BJ (cell line): ENCODE measurements around the gene BAIAP2. TPM values are rescaled to one million over a fixed set of nuclear protein-coding genes. Genes with fewer than 3 reads are reported as not detected.

Experiments
- CTCF ChIA-PET: fragments of 350-600 bp; formaldehyde crosslinking; extraction: SDS; loops from one replicate; lab custom pipeline; 2021; ENCODE audit warnings: antibody characterized with exemption, inconsistent platforms; lab: Yijun Ruan, JAX
- POLR2A ChIA-PET: fragments of 300-600 bp; sonication (Branson Sonifier 250); formaldehyde crosslinking; extraction: SDS; loops from one replicate; lab custom pipeline; 2021; ENCODE audit warnings: antibody characterized with exemption; lab: Charles Lee
- DNase-seq: peaks from one replicate; pipeline ENCODE4 v3.0.0-alpha.2; 2011; ENCODE audit warnings: low read depth
- H3K27me3 ChIP-seq: 2 replicates; pipeline ENCODE4 v1.6.0; 2011; ENCODE audit warnings: low read length; ENCODE audit not compliant: control insufficient read depth, insufficient read depth
- H3K36me3 ChIP-seq: 2 replicates; pipeline ENCODE4 v1.5.1; 2011; ENCODE audit warnings: low read length; ENCODE audit not compliant: control insufficient read depth, insufficient read depth
- H3K4me3 ChIP-seq: 2 replicates; pipeline ENCODE4 v1.5.1; 2011; ENCODE audit warnings: low read depth, mild to moderate bottlenecking, control low read depth, low read length
- CTCF ChIP-seq: IDR thresholded peaks from 2 replicates; pipeline ENCODE4 v1.5.1; 2011; ENCODE audit warnings: low read depth, mild to moderate bottlenecking, control low read depth, inconsistent platforms, low read length, moderate library complexity; ENCODE audit not compliant: insufficient read depth
- polyA plus RNA-seq: library from polyadenylated mRNA; depleted of rRNA; stranded (reverse); fragments of >200 nt; gene quantifications from 2 replicates; pipeline ENCODE4 v1.2.3, GENCODE V29; 2011

Gene BAIAP2
- polyA plus RNA-seq, 1 experiment = 12.1 TPM

GRCh38 chr17:81091154-81091553, 56.2 kb downstream of the BAIAP2 start:
- no peak for TF ChIP-seq CTCF
- Histone ChIP-seq H3K4me3 (no peak overlapping the region), H3K27me3 (no peaks in the 10 kb centered on the region), H3K36me3 (peaks cover 3% of the 10 kb centered on the region; the same call in 1 of the 2 replicates)
- DNase-seq = no peak
- ChIA-PET POLR2A (no interaction called here), CTCF (interaction anchor here (1.4 to 9.4 kb wide), 3 partner anchors 11 to 68 kb away, joined by 6 to 176 read pairs (median 16); no protein-coding TSS in a partner anchor)

- POLR2A ChIA-PET = no interaction called here
- Histone ChIP-seq H3K36me3 (no peaks in the 10 kb centered on the region; the same call in 1 of the 2 replicates), H3K27me3 (no peaks in the 10 kb centered on the region), H3K4me3 (no peak overlapping the region)
- TF ChIP-seq CTCF = no peak
- CTCF ChIA-PET = interaction anchor here (0.9 to 9.4 kb wide), 4 partner anchors 10 to 68 kb away, joined by 3 to 176 read pairs (median 10); no protein-coding TSS in a partner anchor
- no peak for DNase-seq
Observed at GRCh38 chr17:81091774-81092517, 57.0 kb downstream of the BAIAP2 start.

GRCh38 chr17:81092518-81093095, 57.7 kb downstream of the BAIAP2 start:
- H3K36me3 ChIP-seq = no peaks in the 10 kb centered on the region; the same call in 1 of the 2 replicates
- ChIA-PET POLR2A (no interaction called here), CTCF (interaction anchor here (0.9 to 9.4 kb wide), 4 partner anchors 10 to 69 kb away, joined by 3 to 176 read pairs (median 10); no protein-coding TSS in a partner anchor)
- TF ChIP-seq CTCF = no peak
- no peak overlapping the region for H3K4me3 ChIP-seq
- DNase-seq = no peak
- H3K27me3 ChIP-seq = no peaks in the 10 kb centered on the region

- no peak overlapping the region for H3K4me3 ChIP-seq
- no peaks in the 10 kb centered on the region; the same call in 1 of the 2 replicates for H3K36me3 ChIP-seq
- ChIA-PET CTCF (interaction anchor here (1.0 to 9.4 kb wide), 9 partner anchors 8 to 105 kb away, joined by 4 to 176 read pairs (median 6); partner anchors contain the start of gene BAIAP2), POLR2A (no interaction called here)
- no peaks in the 10 kb centered on the region for H3K27me3 ChIP-seq
- DNase-seq = no peak
- TF ChIP-seq CTCF = no peak
Observed at GRCh38 chr17:81093619-81094508, 58.9 kb downstream of the BAIAP2 start.
